GM18861 (cell line): ENCODE data around the gene BUB1.
"Not testable (repeated sequence)": the region's sequence is repeated elsewhere in the genome, so short reads cannot be mapped to it uniquely, and the experiment has no call there.

ENCODE experiments used
- ATAC-seq: cut with Tn5 transposase; IDR thresholded peaks from one replicate; pipeline ENCODE4 v1.9.1; 2021; ENCODE audit not compliant: unreplicated experiment

Gene BUB1

GRCh38 chr2:110691612-110692258 is 13.9 kb upstream of the BUB1 start:
- ATAC-seq: no peak

GRCh38 chr2:110690083-110690965 is 12.5 kb upstream of the BUB1 start:
- ATAC-seq: no peak

- no peak for ATAC-seq
Observed at GRCh38 chr2:110688594-110689091, 10.8 kb upstream of the BUB1 start.

- ATAC-seq: not testable (repeated sequence)
Observed at GRCh38 chr2:110687775-110688484, 10.1 kb upstream of the BUB1 start.

DNA sequence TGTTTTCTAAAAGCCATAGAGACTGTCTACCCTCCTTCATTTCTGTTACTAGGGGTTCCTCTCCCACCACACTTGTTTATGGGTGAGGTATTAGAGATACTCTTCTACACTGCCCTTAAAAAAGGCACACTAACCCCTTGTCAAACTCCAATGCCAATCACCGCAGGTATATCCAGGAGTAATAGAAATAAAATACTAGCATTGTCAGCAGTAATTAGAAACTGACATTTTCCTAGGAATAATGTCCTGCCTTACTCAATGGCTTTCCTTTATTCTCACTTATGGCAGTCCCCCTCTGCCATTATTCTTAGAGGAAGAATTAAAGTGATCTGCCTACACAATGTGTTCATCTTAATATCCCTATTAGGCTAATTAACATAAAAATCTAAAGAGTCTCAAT is 5.0 kb upstream of the BUB1 start:
- no peak for ATAC-seq

GRCh38 chr2:110682267-110682666 is 4.4 kb upstream of the BUB1 start:
- ATAC-seq: no peak

- ATAC-seq: no peak
Observed at GRCh38 chr2:110680709-110681108, 2.8 kb upstream of the BUB1 start.

DNA sequence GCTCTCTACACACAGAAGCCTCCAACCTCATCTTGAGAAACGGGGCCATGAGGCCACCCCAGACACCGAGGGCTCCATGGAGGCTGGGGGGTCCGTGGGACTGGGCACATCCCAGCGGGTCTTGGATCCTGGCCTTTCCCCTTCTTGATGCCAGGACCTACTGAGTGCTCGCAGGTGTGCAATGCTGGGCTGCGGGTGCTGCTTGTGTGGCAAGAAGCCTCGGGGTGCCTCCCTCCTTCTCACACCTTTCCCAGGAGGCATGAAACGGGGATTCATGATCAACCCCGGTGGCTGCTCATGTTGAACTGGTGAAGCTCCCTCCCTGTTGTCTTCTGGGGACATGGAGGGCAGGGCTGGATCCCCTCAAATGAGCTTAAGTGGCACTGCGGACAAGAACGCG is 2.0 kb upstream of the BUB1 start:
- no peak for ATAC-seq

- ATAC-seq: no peak
Observed at GRCh38 chr2:110679337-110679707, 1.5 kb upstream of the BUB1 start.

DNA sequence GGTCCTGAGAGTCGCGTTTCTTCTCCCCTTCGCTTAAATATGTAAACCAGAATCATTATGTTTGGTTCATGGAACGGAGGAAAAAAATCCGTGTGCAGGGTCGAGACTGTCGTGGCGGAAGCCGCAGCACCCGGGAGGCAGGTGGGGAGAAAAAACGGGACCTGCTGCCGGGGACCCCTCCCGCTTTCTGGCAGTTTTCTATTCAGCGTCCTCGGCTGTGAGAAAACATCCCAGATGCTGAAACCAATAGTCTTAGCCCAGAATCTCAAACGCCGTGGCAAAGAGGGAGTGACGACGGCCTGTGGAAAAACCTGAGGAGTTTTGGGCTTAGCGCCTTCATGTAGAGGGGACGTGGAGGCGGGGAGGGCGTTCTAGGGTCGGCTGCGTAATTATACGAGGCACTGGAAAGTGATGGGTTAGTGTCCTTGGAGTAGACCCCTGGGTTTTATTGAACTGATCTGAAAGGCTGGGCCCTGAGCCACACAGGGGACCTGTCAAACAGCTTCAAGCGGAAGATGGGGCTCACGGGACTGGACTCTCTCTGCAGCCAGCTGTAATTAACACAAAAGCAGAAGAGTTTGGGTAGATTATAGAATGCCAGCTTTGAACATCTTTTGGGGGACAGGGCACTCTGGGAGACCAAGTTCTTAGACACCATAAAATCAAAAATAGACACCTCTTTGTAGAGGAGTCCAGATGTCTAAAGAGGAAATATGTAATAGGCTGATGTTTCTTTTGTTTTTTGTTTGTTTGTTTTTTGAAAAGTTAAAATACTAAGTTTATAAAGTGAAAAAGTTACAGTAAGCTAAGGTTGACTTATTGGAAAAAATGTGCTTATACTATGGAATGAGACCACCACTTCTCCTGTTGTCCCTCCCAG is 834 bp upstream of the BUB1 start:
- ATAC-seq: no peak

- no peak for ATAC-seq
Observed at GRCh38 chr2:110677080-110677479, 783 bp downstream of the BUB1 start.

- ATAC-seq: no peak
Observed at GRCh38 chr2:110675679-110676078, 2.2 kb downstream of the BUB1 start.

GRCh38 chr2:110674620-110675555 is 3.0 kb downstream of the BUB1 start:
- ATAC-seq: peak; percentile 86

GRCh38 chr2:110673201-110673600 is 4.7 kb downstream of the BUB1 start:
- ATAC-seq: no peak

DNA sequence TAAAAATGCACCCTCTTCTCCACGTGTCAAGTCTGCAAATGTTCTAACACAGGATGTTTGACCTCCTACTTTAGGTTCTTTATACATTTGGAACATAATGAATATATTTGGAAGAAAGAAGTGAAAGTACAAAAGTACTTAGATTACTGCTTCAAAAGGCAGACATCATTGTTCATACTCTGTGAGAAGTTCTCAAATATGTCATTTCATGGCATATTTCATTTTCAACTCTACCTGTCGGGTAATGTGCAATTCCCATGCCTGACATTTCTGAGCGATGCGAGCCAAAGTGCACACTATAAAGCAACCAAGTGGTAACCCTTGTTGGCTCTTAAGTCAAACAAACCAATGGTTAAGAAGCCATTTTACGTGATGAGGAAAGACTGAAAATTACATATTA is 7.0 kb downstream of the BUB1 start:
- no peak for ATAC-seq

GRCh38 chr2:110669079-110669478 is 8.8 kb downstream of the BUB1 start:
- no peak for ATAC-seq

DNA sequence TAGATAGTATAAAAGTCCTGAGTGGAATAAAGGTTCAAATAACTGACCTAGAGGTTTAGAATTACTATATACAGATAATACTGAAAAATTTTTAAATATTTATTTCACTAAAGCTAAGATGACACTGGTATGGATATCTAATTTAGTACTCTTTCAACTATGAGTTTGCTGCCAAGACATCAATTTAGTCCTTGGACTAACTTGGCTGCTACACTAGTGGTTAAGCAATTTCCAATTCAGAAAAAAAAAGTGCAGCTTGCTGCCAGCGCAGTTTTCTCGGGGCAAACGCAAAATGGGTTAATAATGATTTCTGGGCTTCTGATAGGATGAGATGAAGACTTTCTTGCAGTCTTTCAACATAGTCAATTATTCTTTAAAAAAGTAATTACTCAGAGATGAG is 10.8 kb downstream of the BUB1 start:
- ATAC-seq: no peak

GRCh38 chr2:110664135-110664534 is 13.7 kb downstream of the BUB1 start:
- no peak for ATAC-seq

- no peak for ATAC-seq
Observed at GRCh38 chr2:110662560-110662959, 15.3 kb downstream of the BUB1 start.

DNA sequence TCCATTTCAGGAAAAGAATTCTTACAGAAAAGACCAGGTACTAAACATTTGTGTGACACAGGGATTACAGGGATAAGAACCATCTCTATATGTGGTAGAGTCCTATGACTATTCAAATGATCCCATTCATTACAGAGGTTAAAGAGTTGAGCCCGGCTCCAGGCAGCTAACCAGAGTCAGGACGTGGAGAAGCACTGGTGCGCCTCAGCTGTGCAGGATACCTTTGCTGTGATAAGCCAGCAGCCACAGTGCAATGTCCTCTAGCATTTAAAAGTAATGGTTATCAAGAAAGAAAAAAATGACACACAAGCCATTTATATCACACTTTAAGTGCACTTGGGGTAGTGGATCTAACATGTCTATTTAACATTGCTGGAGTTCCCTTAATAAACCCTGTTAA is 17.3 kb downstream of the BUB1 start:
- ATAC-seq: no peak
